HepG2 (cell line): ENCODE results near the gene NRL. TPM values are rescaled to one million over a fixed set of nuclear protein-coding genes. Genes with fewer than 3 reads are reported as not detected.

Source experiments
- ARID4A ChIP-seq: sonication (generic); formaldehyde crosslinking; IDR thresholded peaks from 2 replicates; pipeline ENCODE4 v1.5.0; 2020; ENCODE audit warnings: mild to moderate bottlenecking, missing genetic modification reagents, borderline replicate concordance
- BHLHE40 ChIP-seq: IDR thresholded peaks from 2 replicates; pipeline ENCODE4 v1.6.1; 2011; ENCODE audit warnings: low read length, improper control_type of control experiment
- BRF2 ChIP-seq: sonication (generic); formaldehyde crosslinking; IDR thresholded peaks from 2 replicates; pipeline ENCODE4 v1.8.1; 2022; ENCODE audit warnings: mild to moderate bottlenecking, missing genetic modification reagents
- CBX5 ChIP-seq: sonication (generic); formaldehyde crosslinking; IDR thresholded peaks from 2 replicates; pipeline ENCODE4 v1.4.0; 2020; ENCODE audit warnings: missing genetic modification reagents, borderline replicate concordance
- CENPBD1 ChIP-seq: sonication (generic); formaldehyde crosslinking; IDR thresholded peaks from 2 replicates; pipeline ENCODE4 v1.8.0; 2022; ENCODE audit warnings: missing genetic modification reagents, low read depth, mild to moderate bottlenecking, borderline replicate concordance
- ELF1 ChIP-seq: sonication (generic); formaldehyde crosslinking; IDR thresholded peaks from 2 replicates; pipeline ENCODE4 v1.4.0; 2020; ENCODE audit warnings: missing genetic modification reagents
- MYC ChIP-seq: sonication (generic); formaldehyde crosslinking; IDR thresholded peaks from 2 replicates; pipeline ENCODE4 v1.9.0; 2021; ENCODE audit warnings: missing genetic modification reagents, borderline replicate concordance
- NAIF1 ChIP-seq: sonication (generic); formaldehyde crosslinking; IDR thresholded peaks from 2 replicates; pipeline ENCODE4 v1.5.0; 2020; ENCODE audit warnings: mild to moderate bottlenecking, missing genetic modification reagents, borderline replicate concordance
- NFE2L2 ChIP-seq: fragments of 150-350 bp; IDR thresholded peaks from 2 replicates; pipeline ENCODE4 v1.6.1; 2014; ENCODE audit warnings: low read length
- NFKB2 ChIP-seq: sonication (generic); formaldehyde crosslinking; IDR thresholded peaks from 2 replicates; pipeline ENCODE4 v1.4.0; 2020; ENCODE audit warnings: missing genetic modification reagents, borderline replicate concordance
- PCBP1 ChIP-seq: fragments of 200-400 bp; formaldehyde crosslinking; IDR thresholded peaks from 2 replicates; pipeline ENCODE4 v1.6.1; 2017; ENCODE audit warnings: mild to moderate bottlenecking, low read depth, low read length, borderline replicate concordance
- PRMT3 ChIP-seq: sonication (generic); formaldehyde crosslinking; IDR thresholded peaks from 2 replicates; pipeline ENCODE4 v1.8.1; 2022; ENCODE audit warnings: low read depth, mild to moderate bottlenecking, moderate library complexity, missing genetic modification reagents, borderline replicate concordance
- SCMH1 ChIP-seq: sonication (generic); formaldehyde crosslinking; IDR thresholded peaks from 2 replicates; pipeline ENCODE4 v1.9.0; 2021; ENCODE audit warnings: missing genetic modification reagents, mild to moderate bottlenecking, borderline replicate concordance
- SIN3B ChIP-seq: fragments of 150-350 bp; IDR thresholded peaks from 2 replicates; pipeline ENCODE4 v1.6.1; 2014; ENCODE audit warnings: low read length
- SKIL ChIP-seq: sonication (generic); formaldehyde crosslinking; IDR thresholded peaks from 2 replicates; pipeline ENCODE4 v1.8.0; 2022; ENCODE audit warnings: missing genetic modification reagents, mild to moderate bottlenecking, moderate library complexity, borderline replicate concordance
- SMAD9 ChIP-seq: sonication (generic); formaldehyde crosslinking; IDR thresholded peaks from 2 replicates; pipeline ENCODE4 v1.5.1; 2020; ENCODE audit warnings: mild to moderate bottlenecking, missing genetic modification reagents
- ZBTB20 ChIP-seq: sonication (generic); formaldehyde crosslinking; IDR thresholded peaks from 2 replicates; pipeline ENCODE4 v1.8.1; 2023; ENCODE audit warnings: missing genetic modification reagents, low read depth, mild to moderate bottlenecking, borderline replicate concordance
- ZNF10 ChIP-seq: sonication (generic); formaldehyde crosslinking; IDR thresholded peaks from 2 replicates; pipeline ENCODE4 v1.4.0; 2020; ENCODE audit warnings: mild to moderate bottlenecking, low read depth, missing genetic modification reagents, borderline replicate concordance
- ZNF230 ChIP-seq: sonication (generic); formaldehyde crosslinking; IDR thresholded peaks from 2 replicates; pipeline ENCODE4 v1.4.0; 2020; ENCODE audit warnings: mild to moderate bottlenecking, missing genetic modification reagents
- ZNF264 ChIP-seq: sonication (generic); formaldehyde crosslinking; IDR thresholded peaks from 2 replicates; pipeline ENCODE4 v1.4.0; 2020; ENCODE audit warnings: missing genetic modification reagents
- ZNF329 ChIP-seq: sonication (generic); formaldehyde crosslinking; IDR thresholded peaks from 2 replicates; pipeline ENCODE4 v1.9.0; 2021; ENCODE audit warnings: low read depth, mild to moderate bottlenecking, missing genetic modification reagents
- polyA plus RNA-seq, 8 experiments: library from polyadenylated mRNA; depleted of rRNA in 3 of 8; stranded (reverse) in 7 of 8; unstranded in 1 of 8; fragments of >200 nt; fragmentation: Illumina TruSeq in 4 of 8; extraction: Trizol in 4 of 8; gene quantifications; 2 replicates each; pipeline versions ENCODE4 v1.2.1 to v1.2.3, GENCODE V29; 2011 to 2016; ENCODE audit warnings: low read depth in 4 of 8, missing spikeins in 1 of 8, mixed read lengths in 1 of 8; ENCODE audit not compliant: insufficient read depth in 1 of 8
- total RNA-seq, 5 experiments: library from RNA; depleted of rRNA; stranded (reverse); fragments of >200 nt; fragmentation: Illumina TruSeq; extraction: Trizol; gene quantifications; 2 replicates each; pipeline ENCODE4 v1.2.3, GENCODE V29; 2016; ENCODE audit warnings: low read depth in 1 of 5

The NRL gene
- total and polyA plus RNA-seq, 2 of the 13 experiments (the other 11 are each of a cell fraction or from before 2014, with no cell fraction given): 2.5 to 4.7 TPM

- TF ChIP-seq PCBP1: 0 out of 2 replicates have a peak, but pooled peaks have one; percentile 43
- no peak for TF ChIP-seq BHLHE40
- TF ChIP-seq CENPBD1 (CRISPR knock-in tag): no peak
- TF ChIP-seq MYC (CRISPR knock-in tag): no peak; the same call in 1 of the 2 replicates
- TF ChIP-seq ZNF10 (CRISPR knock-in tag): 0 out of 2 replicates have a peak, but pooled peaks have one; percentile 13
- TF ChIP-seq ARID4A (CRISPR knock-in tag): 0 out of 2 replicates have a peak, but pooled peaks have one; percentile 6
- no peak for TF ChIP-seq ZNF230 (CRISPR knock-in tag)
- no peak for TF ChIP-seq ZNF264
- TF ChIP-seq PRMT3: no peak
- TF ChIP-seq ZNF329 (CRISPR knock-in tag): no peak
- TF ChIP-seq SKIL (CRISPR knock-in tag): no peak
- TF ChIP-seq ZBTB20 (CRISPR knock-in tag): no peak
- no peak for TF ChIP-seq NFE2L2
- no peak for TF ChIP-seq SCMH1 (CRISPR knock-in tag)
- TF ChIP-seq NFKB2 (CRISPR knock-in tag): peak; percentile 62; the same call in 1 of the 2 replicates
- TF ChIP-seq NAIF1 (CRISPR knock-in tag): no peak
- no peak for TF ChIP-seq CBX5 (CRISPR knock-in tag)
- no peak for TF ChIP-seq SMAD9 (CRISPR knock-in tag)
- no peak for TF ChIP-seq SIN3B
- TF ChIP-seq BRF2 (CRISPR knock-in tag): no peak
- no peak for TF ChIP-seq ELF1 (CRISPR knock-in tag)
Observed at GRCh38 chr14:24057867-24058259, 56.9 kb downstream of the NRL start (continued).
